H9 (cell line): ENCODE data around the gene RMI2. TPM values are rescaled to one million over a fixed set of nuclear protein-coding genes. Genes with fewer than 3 reads are reported as not detected.
"Not testable (repeated sequence)": the region's sequence is repeated elsewhere in the genome, so short reads cannot be mapped to it uniquely, and the experiment has no call there.

Experiments
- DNase-seq: peaks from one replicate; pipeline ENCODE4 v3.0.0-alpha.2; 2017
- H2AFZ ChIP-seq: one replicate; pipeline ENCODE4 v1.6.1; 2013; ENCODE audit warnings: mild to moderate bottlenecking, low read length, control low read depth, moderate library complexity
- H2AK5ac ChIP-seq: 2 replicates; pipeline ENCODE4 v1.6.1; 2013; ENCODE audit warnings: low read length, control low read depth, mixed read lengths; ENCODE audit not compliant: insufficient read length
- H2BK120ac ChIP-seq: one replicate; pipeline ENCODE4 v1.6.1; 2013; ENCODE audit warnings: low read depth, mild to moderate bottlenecking, low read length, control low read depth, inconsistent platforms; ENCODE audit not compliant: poor library complexity, severe bottlenecking
- H2BK12ac ChIP-seq: 2 replicates; pipeline ENCODE4 v1.6.1; 2013; ENCODE audit warnings: low read length, control low read depth, mixed read lengths, low read depth; ENCODE audit not compliant: insufficient read length
- H2BK15ac ChIP-seq: 2 replicates; pipeline ENCODE4 v1.6.1; 2013; ENCODE audit warnings: low read depth, low read length, control low read depth
- H2BK20ac ChIP-seq: one replicate; pipeline ENCODE4 v1.6.1; 2013; ENCODE audit warnings: low read depth, mild to moderate bottlenecking, low read length, control low read depth, inconsistent platforms; ENCODE audit not compliant: poor library complexity, severe bottlenecking
- H2BK5ac ChIP-seq: 2 replicates; pipeline ENCODE4 v1.6.1; 2013; ENCODE audit warnings: low read length, control low read depth, mixed read lengths; ENCODE audit not compliant: insufficient read length
- H3K14ac ChIP-seq: 2 replicates; pipeline ENCODE4 v1.6.1; 2013; ENCODE audit warnings: low read length, control low read depth; ENCODE audit not compliant: insufficient read depth
- H3K18ac ChIP-seq: 2 replicates; pipeline ENCODE4 v1.6.1; 2013; ENCODE audit warnings: low read depth, mild to moderate bottlenecking, mixed read lengths, low read length, control low read depth; ENCODE audit not compliant: insufficient read length
- H3K23ac ChIP-seq: 2 replicates; pipeline ENCODE4 v1.6.1; 2013; ENCODE audit warnings: low read length, control low read depth, mixed read lengths, low read depth; ENCODE audit not compliant: insufficient read length
- H3K23me2 ChIP-seq: 2 replicates; pipeline ENCODE4 v1.6.1; 2013; ENCODE audit warnings: low read depth, mild to moderate bottlenecking, mixed read lengths, low read length, control low read depth; ENCODE audit not compliant: insufficient read length, poor library complexity, severe bottlenecking
- H3K27ac ChIP-seq: 2 replicates; pipeline ENCODE4 v1.5.1; 2013; ENCODE audit warnings: low read length, control low read depth, mixed read lengths, low read depth; ENCODE audit not compliant: insufficient read length
- H3K27me3 ChIP-seq: 2 replicates; pipeline ENCODE4 v1.6.1; 2013; ENCODE audit warnings: low read length, control low read depth, inconsistent platforms; ENCODE audit not compliant: insufficient read depth
- H3K4ac ChIP-seq: 2 replicates; pipeline ENCODE4 v1.6.1; 2013; ENCODE audit warnings: low read depth, mild to moderate bottlenecking, control low read depth, inconsistent platforms, low read length, moderate library complexity
- H3K4me1 ChIP-seq: 2 replicates; pipeline ENCODE4 v1.6.1; 2013; ENCODE audit warnings: low read length, control low read depth, inconsistent platforms; ENCODE audit not compliant: insufficient read depth
- H3K4me2 ChIP-seq: 2 replicates; pipeline ENCODE4 v1.6.1; 2013; ENCODE audit warnings: low read length, control low read depth, mixed read lengths; ENCODE audit not compliant: insufficient read length, insufficient read depth
- H3K56ac ChIP-seq: 2 replicates; pipeline ENCODE4 v1.6.1; 2013; ENCODE audit warnings: low read depth, mild to moderate bottlenecking, mixed read lengths, low read length, control low read depth; ENCODE audit not compliant: insufficient read length
- H3K79me1 ChIP-seq: 2 replicates; pipeline ENCODE4 v1.6.1; 2013; ENCODE audit warnings: low read depth, mild to moderate bottlenecking, moderate library complexity, low read length, control low read depth, inconsistent platforms; ENCODE audit not compliant: insufficient read depth, poor library complexity, severe bottlenecking
- H3K79me2 ChIP-seq: 2 replicates; pipeline ENCODE4 v1.6.1; 2013; ENCODE audit warnings: low read length, control low read depth, inconsistent platforms; ENCODE audit not compliant: insufficient read depth
- H3K9ac ChIP-seq: 2 replicates; pipeline ENCODE4 v1.6.1; 2013; ENCODE audit warnings: low read length, control low read depth, mixed read lengths; ENCODE audit not compliant: insufficient read length; ENCODE audit errors: extremely low read depth
- H3K9me3 ChIP-seq: one replicate; pipeline ENCODE4 v1.6.1; 2013; ENCODE audit warnings: low read depth, low read length, inconsistent platforms; ENCODE audit not compliant: control insufficient read depth
- H3T11ph ChIP-seq: one replicate; pipeline ENCODE4 v1.6.1; 2013; ENCODE audit warnings: mild to moderate bottlenecking, low read length, control low read depth, inconsistent platforms
- H4K20me1 ChIP-seq: one replicate; pipeline ENCODE4 v1.6.1; 2013; ENCODE audit not compliant: control insufficient read depth, insufficient read length, insufficient read depth
- H4K5ac ChIP-seq: 2 replicates; pipeline ENCODE4 v1.6.1; 2013; ENCODE audit warnings: low read depth, mild to moderate bottlenecking, mixed read lengths, low read length, control low read depth; ENCODE audit not compliant: insufficient read length
- H4K8ac ChIP-seq: replicated peaks from 2 replicates; pipeline ENCODE4 v1.6.1; 2013; ENCODE audit warnings: low read length, control low read depth, mixed read lengths, low read depth; ENCODE audit not compliant: insufficient read length
- H4K91ac ChIP-seq: 2 replicates; pipeline ENCODE4 v1.6.1; 2013; ENCODE audit warnings: low read depth, mild to moderate bottlenecking, moderate library complexity, mixed read lengths, low read length, control low read depth; ENCODE audit not compliant: insufficient read length
- H3K27ac Mint-ChIP-seq, 3 experiments: 2 replicates in 2 of 3; 3 replicates in 1 of 3; pipeline ENCODE4 v1.8.0; 2020 to 2021; ENCODE audit warnings: mixed read lengths in 3 of 3, mild to moderate bottlenecking in 1 of 3, moderate library complexity in 1 of 3
- H3K27me3 Mint-ChIP-seq: 2 replicates; pipeline ENCODE4 v1.8.0; 2021; ENCODE audit warnings: low read depth, mild to moderate bottlenecking, moderate library complexity, mixed read lengths
- H3K36me3 Mint-ChIP-seq, 3 experiments: 2 replicates in 2 of 3; 3 replicates in 1 of 3; pipeline ENCODE4 v1.8.0; 2020 to 2021; ENCODE audit warnings: low read depth in 3 of 3, mixed read lengths in 3 of 3; ENCODE audit not compliant: insufficient read depth in 1 of 3
- H3K4me1 Mint-ChIP-seq, 2 experiments: 2 replicates each; pipeline ENCODE4 v1.8.0; 2020; ENCODE audit warnings: mixed read lengths in 2 of 2
- H3K4me3 Mint-ChIP-seq, 2 experiments: 2 replicates in 1 of 2; 3 replicates in 1 of 2; pipeline ENCODE4 v1.8.0; 2020 to 2021; ENCODE audit warnings: mild to moderate bottlenecking in 2 of 2, mixed read lengths in 2 of 2, moderate library complexity in 1 of 2
- H3K9me3 Mint-ChIP-seq, 2 experiments: 2 replicates in 1 of 2; 3 replicates in 1 of 2; pipeline ENCODE4 v1.8.0; 2020; ENCODE audit warnings: mild to moderate bottlenecking in 2 of 2, mixed read lengths in 2 of 2, moderate library complexity in 1 of 2
- WGBS: extraction: QIAGEN DNeasy Blood & Tissue Kit; methylation state at CpG from one replicate; pipeline ENCODE4 v1.1.7; 2013; ENCODE audit warnings: missing lambda C conversion rate, low lambda C conversion rate, mixed read lengths; ENCODE audit not compliant: insufficient read length; ENCODE audit errors: extremely low coverage; 5-methylcytosine and 5-hydroxymethylcytosine counted together
- total RNA-seq: library from RNA; stranded (reverse); gene quantifications from 2 replicates; pipeline ENCODE4 v1.2.1, GENCODE V29; 2021
- TF ChIP-seq, protein P1 (sequence below): fragments of 200-600 bp; sonication (generic); conservative IDR thresholded peaks from 3 replicates; pipeline ENCODE4 v1.8.0; 2021; ENCODE audit warnings: antibody characterized with exemption, mild to moderate bottlenecking

The RMI2 gene
- total RNA-seq, 1 experiment from 2014 or later = 57.6 TPM

DNA sequence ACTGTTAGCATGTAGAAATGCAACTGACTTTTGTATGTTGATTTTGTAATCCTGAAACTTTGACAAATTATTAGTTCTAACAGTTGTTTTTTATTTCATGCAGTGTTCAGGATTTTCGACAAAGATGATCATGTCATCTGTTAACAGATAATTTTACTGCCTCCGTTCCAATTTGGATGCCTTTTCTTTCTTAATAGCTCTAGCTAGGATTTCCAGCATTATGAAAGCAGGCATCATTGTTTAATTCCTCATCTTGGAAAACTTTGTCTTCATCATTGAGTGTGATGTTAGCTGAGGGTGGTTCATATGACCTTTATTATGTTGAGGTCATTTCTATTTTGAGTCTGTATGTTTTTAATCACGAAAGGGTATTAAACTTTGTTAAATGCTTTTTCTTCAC lies 31.9 kb downstream of the RMI2 start:
- H3K4me3 Mint-ChIP-seq = no peak overlapping the region
- no peaks in the 10 kb centered on the region for H3K27me3 ChIP-seq
- no peaks in the 10 kb centered on the region; a peak in 2 of 7 replicates for H3K36me3 Mint-ChIP-seq
- no peak overlapping the region for H2BK120ac ChIP-seq
- no peak overlapping the region for H3K56ac ChIP-seq
- peaks cover 0 to 8% of the 10 kb centered on the region in 2 experiments; a peak in 1 of 4 replicates for H3K4me1 Mint-ChIP-seq
- no peak overlapping the region for H3K4me2 ChIP-seq
- no peak overlapping the region for H2BK12ac ChIP-seq
- no peak overlapping the region for H2AK5ac ChIP-seq
- H2BK20ac ChIP-seq = no peak overlapping the region
- no peak overlapping the region for H4K91ac ChIP-seq
- H3T11ph ChIP-seq = no peak overlapping the region
- H4K5ac ChIP-seq = no peak overlapping the region
- no peak for DNase-seq
- no peak overlapping the region for H2BK15ac ChIP-seq
- no peak overlapping the region for H3K14ac ChIP-seq
- no peak overlapping the region for H2BK5ac ChIP-seq
- H3K9me3 Mint-ChIP-seq = peaks cover 0 to 3% of the 10 kb centered on the region in 2 experiments; a peak in 2 of 5 replicates
- H3K79me2 ChIP-seq = no peaks in the 10 kb centered on the region
- WGBS = no CpG with 5 or more reads among the region's 3 CpGs
- H4K8ac ChIP-seq = no peak overlapping the region
- H3K4ac ChIP-seq = no peak overlapping the region
- no peak overlapping the region for H3K27ac ChIP-seq
- no peaks in the 10 kb centered on the region for H4K20me1 ChIP-seq
- TF ChIP-seq, protein P1, sequence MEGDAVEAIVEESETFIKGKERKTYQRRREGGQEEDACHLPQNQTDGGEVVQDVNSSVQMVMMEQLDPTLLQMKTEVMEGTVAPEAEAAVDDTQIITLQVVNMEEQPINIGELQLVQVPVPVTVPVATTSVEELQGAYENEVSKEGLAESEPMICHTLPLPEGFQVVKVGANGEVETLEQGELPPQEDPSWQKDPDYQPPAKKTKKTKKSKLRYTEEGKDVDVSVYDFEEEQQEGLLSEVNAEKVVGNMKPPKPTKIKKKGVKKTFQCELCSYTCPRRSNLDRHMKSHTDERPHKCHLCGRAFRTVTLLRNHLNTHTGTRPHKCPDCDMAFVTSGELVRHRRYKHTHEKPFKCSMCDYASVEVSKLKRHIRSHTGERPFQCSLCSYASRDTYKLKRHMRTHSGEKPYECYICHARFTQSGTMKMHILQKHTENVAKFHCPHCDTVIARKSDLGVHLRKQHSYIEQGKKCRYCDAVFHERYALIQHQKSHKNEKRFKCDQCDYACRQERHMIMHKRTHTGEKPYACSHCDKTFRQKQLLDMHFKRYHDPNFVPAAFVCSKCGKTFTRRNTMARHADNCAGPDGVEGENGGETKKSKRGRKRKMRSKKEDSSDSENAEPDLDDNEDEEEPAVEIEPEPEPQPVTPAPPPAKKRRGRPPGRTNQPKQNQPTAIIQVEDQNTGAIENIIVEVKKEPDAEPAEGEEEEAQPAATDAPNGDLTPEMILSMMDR = no peak
- no peaks in the 10 kb centered on the region for H3K9me3 ChIP-seq
- no peaks in the 10 kb centered on the region; the same call in none of the 2 replicates for H3K27me3 Mint-ChIP-seq
- H3K4me1 ChIP-seq = no peaks in the 10 kb centered on the region; the same call in 1 of the 2 replicates
- H3K18ac ChIP-seq = no peak overlapping the region
- H3K9ac ChIP-seq = no peak overlapping the region
- no peak overlapping the region for H2AFZ ChIP-seq
- H3K27ac Mint-ChIP-seq = no peak overlapping the region
- no peaks in the 10 kb centered on the region for H3K23me2 ChIP-seq
- no peak overlapping the region for H3K23ac ChIP-seq
- H3K79me1 ChIP-seq = no peaks in the 10 kb centered on the region

DNA sequence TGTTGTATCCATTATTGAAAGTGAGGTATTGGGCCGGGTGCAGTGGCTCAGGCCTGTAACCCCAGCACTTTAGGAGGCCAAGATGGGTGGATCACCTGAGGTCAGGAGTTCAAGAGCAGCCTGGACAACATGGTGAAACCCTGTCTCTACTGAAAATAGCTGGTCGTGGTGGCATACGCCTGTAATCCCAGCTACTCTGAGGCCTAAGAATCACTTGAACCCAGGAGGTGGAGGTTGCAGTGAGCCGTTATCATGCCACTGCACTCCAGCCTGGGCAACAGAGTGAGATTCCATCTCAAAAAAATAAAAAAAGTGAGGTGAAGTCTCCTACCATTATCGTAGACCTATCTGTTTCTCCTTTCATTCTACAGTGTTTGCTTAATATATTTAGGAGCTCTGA lies 33.7 kb downstream of the RMI2 start:
- not testable (repeated sequence) for H3K4ac ChIP-seq, DNase-seq, H3K4me2 ChIP-seq, H3K27ac ChIP-seq, H2BK12ac ChIP-seq, H3K79me1 ChIP-seq, H3K9me3 ChIP-seq, H3K27me3 ChIP-seq, H4K5ac ChIP-seq, H3K9me3 Mint-ChIP-seq, H2AFZ ChIP-seq, H2AK5ac ChIP-seq, H4K91ac ChIP-seq, H2BK20ac ChIP-seq, H4K8ac ChIP-seq, H3K9ac ChIP-seq, H4K20me1 ChIP-seq, H2BK5ac ChIP-seq, H3K79me2 ChIP-seq, H3K56ac ChIP-seq, H3K4me1 Mint-ChIP-seq, H3K27me3 Mint-ChIP-seq, H3K4me1 ChIP-seq, H2BK15ac ChIP-seq, H2BK120ac ChIP-seq, H3K23ac ChIP-seq, H3T11ph ChIP-seq, H3K14ac ChIP-seq, H3K36me3 Mint-ChIP-seq, H3K4me3 Mint-ChIP-seq, H3K27ac Mint-ChIP-seq, H3K23me2 ChIP-seq, H3K18ac ChIP-seq
- no CpG with 5 or more reads among the region's 5 CpGs for WGBS
